UCSD-AML1 (cell line): ENCODE measurements around the gene SDR42E1.

ENCODE experiments used
- DNase-seq: peaks from one replicate; lab custom pipeline; 2025; ENCODE audit not compliant: unreplicated experiment; lab: John Stamatoyannopoulos, UW

The SDR42E1 gene, protein sequence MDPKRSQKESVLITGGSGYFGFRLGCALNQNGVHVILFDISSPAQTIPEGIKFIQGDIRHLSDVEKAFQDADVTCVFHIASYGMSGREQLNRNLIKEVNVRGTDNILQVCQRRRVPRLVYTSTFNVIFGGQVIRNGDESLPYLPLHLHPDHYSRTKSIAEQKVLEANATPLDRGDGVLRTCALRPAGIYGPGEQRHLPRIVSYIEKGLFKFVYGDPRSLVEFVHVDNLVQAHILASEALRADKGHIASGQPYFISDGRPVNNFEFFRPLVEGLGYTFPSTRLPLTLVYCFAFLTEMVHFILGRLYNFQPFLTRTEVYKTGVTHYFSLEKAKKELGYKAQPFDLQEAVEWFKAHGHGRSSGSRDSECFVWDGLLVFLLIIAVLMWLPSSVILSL

DNA sequence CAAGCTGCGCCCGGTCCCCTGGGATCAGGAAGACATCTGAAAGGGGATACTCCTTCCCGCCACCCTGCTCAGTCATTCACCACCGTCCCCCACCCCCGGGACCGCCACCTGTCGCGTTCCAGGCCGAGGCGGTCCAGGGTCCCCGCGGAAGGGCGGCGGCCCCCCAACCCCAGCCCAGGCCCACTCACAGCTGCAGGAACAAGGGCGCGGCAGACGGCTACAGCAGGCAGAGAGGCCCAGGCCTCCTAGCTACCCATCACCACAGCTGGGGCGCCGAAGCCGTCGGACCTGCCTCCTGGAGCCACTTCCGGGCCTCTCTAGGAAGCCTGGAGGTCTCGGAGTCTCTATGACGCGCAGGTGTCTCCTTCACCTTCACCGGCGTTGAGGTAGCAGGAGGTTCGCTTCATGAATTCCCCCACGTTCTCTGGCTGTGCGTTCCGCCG, at the start of gene SDR42E1:
SDR42E1 (minus strand) TSS at position 272 of the 443 bp plus-strand sequence. CDS start 10,612 bp downstream, outside the sequence.
- DNase-seq = no peak

DNA sequence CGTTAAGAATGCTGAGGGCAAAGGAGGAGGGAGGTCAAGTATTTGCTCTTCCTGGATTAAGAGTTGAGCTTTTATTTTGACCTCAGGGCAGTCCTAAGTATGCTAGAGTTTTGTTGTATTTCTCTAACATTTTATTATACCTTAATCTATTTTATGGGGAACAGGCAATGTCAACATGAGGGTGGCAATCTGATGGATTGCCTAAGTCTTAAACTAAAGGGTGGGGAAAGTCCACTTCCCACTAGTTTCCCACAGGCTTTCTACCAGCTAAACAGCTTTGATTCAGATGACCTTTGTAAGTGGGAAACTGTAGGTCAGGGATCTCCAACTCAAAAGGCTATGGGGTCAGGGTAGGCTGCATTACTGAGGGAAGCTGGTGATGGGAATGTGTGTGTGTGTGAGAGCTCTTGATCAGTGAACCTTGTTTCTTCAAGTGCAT, 48.7 kb upstream of the SDR42E1 start:
- DNase-seq = no peak

DNA sequence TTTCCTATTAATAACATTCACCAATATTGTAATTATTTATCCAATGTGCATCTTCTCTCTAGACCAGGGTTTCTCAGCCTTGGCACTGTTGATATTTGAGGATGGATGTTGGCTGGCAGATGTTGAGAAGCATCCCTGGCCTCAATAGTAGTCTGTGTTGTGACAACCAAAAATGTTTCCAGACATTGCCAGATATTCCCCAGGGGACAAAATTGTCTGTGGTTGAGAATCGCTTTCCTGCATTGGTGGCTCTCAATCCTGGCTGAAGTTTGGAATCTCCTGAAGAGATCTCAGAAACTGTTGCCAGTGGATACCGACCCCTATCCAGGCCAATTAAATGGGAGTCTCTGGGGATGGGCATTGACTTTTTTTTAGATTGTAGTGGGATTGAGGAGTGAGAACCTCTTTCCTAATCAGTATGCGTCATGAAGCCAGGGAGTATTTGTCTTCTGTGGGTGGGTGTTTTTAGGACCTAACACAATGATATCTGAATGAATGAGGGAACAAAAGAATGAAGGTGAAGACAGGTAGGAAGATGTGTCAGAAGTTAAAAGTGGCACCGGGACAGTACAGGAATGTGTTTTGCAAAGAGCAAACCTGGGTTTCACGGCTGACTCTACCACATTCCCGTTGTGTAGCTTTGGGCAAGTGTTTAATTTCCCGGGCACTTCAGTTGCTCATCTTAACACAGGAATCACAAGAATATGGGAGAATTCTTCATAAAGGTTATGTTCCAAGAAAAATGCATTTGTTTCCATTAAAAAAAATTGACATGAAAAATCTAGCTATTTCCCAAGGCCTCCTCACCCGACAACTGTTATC, 48.1 kb upstream of the SDR42E1 start:
- no peak for DNase-seq

DNA sequence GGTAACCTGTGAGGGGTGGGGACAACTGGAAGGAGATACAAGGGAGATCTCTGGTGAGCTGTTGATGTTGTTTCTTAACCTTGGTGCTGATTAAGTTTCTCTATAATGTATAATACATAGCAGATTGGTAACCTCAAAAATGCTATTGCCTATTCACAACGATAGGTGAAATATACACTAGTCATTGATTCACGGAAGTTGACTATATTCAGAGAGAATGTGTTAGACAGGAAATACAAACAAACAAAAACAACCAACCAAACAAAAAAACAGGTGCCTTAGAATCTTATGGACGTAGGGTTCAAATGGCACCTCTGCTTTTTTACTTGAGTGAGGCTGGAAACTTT, 45.3 kb upstream of the SDR42E1 start:
- DNase-seq = no peak

DNA sequence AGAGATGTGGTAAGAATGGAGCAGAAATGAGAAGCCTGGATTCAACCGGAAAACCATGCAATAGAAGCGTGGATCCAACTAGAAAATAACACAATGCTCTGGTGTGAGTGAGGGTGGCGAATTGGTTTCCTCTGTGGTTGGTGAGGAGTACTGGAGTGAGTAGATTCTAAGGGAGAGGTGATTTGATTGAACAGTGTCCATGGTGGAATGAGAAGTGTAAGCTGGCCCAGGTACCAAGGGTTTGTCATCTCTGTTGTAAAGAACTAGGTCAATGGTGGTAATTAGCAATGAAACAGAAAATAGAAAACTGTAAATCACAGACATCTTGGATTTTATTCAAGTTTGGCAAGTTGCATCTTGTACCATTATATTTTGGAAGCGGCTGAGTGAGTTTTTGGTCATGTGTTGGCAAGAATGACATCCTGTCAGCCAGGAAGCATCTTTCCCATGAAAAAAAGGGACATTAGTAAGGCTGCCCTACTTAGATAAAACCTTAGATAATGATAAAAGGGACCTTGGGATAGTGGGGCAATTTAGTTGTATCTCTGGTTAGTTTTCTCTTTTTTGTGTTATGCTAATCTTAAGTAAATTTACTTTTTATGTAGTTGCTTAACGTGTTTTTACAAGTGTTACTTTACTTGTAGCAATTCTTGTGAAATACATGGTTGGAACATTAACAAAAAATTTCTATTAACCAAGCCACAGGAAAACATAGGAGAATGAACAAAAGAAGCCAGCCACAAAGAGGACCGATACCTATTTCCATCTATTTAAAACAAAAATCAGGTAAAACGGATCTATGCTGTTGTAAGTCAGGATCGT, 44.7 kb upstream of the SDR42E1 start:
- no peak for DNase-seq

DNA sequence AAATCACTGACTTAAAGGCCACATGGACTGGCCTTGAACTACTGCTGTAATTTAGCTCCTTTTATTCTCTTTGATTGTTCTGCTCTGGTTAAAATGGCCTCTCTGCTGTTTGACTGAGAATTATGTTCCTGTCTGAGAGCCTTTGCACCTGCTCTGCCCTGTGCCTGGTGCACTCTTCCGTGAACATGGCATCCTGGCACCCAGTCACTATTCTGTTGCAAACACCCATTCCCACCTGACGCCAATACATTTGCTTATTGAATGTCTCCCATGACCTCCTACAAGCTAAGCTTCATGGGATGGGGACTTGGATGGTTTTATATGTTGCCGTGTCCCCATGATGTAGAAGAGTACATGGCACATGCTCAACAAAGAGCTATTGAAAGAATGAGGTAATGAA, 43.8 kb upstream of the SDR42E1 start:
- no peak for DNase-seq

DNA sequence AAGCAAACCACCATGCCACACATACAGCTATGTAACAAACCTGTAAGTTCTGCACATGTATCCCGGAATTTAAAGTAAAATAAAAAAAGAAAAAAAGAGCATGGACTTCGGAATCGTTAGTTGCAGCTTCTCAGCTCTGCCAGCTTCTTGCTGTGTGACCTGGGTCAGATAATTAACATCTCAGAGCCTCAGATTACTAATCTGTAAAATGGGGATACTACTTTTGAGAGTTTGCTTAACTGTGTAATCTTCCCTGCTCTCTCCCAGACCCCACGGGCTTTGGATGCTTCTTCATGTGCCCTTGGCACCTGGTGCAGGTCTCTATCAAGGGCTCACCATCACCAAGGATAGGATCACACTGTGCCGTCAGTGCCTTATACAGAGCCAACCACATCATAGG, 40.4 kb upstream of the SDR42E1 start:
- no peak for DNase-seq

DNA sequence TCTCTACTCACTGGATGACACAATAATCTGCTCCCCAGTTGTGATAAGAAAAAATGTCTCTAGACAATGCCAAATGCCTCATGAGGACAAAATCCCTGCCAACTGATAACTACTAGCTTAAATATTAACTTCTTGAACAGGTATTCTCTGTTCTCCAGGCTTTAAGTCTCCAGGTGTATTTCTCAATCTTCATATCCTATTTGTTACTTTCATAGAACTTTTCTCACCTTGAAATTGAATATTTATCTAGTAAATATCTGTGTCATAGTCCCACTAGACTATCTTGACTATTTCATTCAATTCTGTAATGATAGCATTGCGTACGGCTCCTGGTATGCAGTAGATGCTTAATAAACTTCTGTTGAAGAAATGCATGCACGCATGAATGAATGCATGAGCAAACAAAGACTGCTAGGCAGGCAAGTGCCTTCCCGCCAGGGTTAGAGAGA, 39.7 kb upstream of the SDR42E1 start:
- no peak for DNase-seq

DNA sequence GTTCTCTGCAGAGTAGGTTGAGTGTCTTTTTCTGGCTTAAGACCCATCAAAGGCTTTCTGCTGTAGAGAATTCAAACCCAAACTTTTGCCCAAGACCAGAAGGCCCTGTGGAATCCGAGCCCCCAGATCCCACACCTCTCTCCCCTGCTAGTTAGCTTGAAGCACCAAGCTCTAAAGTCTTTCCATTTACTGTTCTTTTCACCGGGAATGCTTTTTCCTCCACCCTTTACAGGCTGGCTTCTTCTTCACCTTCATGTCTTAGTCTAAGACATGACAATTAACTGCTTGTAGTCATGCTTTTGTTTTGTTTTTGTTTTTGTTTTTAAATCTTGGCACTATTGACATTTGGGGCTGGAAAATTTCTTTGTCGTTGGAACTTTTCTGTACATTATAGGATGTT, 39.2 kb upstream of the SDR42E1 start:
- no peak for DNase-seq

DNA sequence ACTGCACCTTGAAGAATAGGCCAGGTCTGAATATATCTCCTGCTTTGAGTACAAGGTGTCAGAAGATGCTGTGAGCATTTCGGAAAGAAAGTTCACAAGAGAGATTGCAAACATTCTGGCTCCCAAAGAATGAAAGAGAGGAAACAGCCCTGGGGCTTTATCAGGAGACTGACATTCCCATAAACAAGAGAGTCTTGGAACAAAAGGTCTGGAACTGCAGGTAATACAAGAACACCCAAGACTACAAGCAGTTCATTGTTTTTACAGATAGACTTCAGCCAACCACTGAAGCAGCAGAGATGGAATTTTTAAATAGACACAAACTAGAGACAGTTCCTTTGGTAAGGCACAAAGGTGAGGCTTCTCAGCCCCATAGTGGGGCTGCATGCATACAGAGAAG, 38.2 kb upstream of the SDR42E1 start:
- no peak for DNase-seq

DNA sequence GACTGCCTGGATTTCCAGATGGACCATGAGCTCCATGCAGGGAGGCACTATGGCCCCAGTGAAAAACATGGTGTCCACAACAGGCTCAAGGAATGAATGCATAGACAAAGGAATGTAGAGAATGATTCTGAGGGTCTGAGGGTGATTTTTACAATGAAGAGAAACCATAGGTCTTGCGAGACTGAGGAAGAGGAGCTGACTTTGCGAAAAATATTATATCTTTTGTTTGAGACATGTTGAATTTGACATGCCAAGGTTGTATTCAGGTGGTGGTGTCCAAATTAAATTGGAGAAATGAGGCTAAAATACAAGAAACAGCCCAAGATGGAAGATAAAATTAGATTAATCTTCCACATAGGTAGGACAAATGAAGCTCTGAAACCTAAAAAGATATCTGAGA, 36.5 kb upstream of the SDR42E1 start:
- DNase-seq = no peak

DNA sequence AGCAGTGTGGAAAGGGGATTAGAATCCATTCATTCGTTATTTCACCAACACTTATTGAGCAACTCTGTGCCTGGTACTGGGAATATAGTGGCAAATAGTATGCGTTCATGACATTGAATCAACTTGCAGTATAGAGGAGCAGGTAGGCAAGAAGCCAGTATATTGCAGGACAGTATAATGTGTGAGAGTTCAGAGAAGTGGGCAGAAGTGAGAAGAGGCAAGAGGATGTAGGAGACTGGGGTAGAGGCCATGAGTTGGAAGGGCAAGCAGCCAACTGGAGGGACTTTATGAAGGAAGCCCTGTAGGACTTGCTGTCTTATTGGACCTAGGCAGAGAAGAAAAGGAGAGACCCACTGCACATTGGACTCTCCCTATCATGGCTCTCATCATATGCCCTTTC, 36.1 kb upstream of the SDR42E1 start:
- DNase-seq = no peak

DNA sequence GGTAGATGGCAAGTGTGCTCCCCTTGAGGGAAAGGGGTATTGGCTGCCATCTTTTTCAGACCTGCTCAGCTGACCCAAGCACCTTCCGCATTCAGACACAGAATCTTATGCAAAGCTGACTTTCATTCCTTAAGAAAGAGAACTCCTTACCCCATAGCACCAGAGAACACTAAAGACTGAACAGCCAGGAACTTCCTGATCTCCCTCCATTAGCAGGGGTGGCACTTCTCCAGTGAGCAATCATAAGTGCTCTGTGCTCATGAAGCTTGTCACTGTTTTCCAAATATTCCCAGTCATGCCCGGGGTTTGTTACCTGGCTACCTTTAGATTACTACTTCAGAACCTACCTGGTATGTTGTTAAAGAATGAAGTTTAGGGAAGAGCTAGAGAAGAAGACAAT, 35.7 kb upstream of the SDR42E1 start:
- DNase-seq = no peak

DNA sequence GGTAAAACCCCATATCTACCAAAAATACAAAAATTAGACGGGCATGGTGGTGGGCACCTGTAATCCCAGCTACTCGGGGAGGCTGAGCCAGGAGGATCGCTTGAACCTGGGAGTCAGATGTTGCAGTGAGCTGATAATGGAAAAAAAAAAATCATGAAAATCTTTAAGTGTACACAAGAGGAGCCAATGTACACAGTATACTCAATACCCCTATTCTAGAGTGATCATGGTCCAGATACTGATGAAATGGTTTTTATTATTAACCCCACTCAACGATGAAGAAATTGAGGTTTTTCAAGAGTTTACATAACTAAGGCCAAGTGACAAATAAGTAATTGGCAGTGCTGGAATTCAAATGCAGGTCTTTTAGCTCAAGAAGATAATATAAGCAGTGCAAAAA, 35.3 kb upstream of the SDR42E1 start:
- DNase-seq = no peak

DNA sequence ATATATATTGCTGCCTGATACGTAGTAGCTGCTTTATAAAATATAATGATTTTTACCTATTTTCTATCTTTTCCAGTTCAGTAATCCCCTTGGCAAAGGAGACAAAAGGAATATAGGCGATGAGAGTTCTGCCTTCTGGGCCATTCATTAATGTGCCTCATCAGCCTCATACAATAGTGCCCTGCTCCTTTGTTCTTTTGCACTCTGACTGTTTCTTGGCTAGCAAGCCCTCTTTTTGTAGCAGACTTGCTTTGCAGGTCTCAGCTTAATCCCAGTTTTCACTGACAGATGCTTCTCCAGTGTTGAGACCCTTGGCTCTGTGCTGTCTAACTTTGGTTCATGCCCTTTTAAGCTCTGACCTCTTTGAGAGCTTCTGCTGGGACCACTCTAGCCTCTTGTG, 34.2 kb upstream of the SDR42E1 start:
- no peak for DNase-seq

DNA sequence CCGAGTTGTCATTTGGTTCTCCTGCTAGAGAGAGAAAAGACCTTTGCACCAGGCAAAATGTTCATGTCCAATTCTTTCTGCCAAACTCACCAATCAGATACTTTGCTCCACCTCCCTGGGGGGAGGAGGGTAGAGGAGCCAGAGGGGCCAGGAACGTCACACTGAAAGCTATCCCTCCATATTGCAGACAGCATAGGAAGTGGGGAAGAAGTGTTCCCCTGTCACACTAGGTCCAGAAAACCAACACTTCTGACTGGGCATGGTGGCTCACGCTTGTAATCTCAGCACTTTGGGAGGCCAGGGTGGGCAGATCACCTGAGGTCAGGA, 33.3 kb upstream of the SDR42E1 start:
- DNase-seq = no peak

DNA sequence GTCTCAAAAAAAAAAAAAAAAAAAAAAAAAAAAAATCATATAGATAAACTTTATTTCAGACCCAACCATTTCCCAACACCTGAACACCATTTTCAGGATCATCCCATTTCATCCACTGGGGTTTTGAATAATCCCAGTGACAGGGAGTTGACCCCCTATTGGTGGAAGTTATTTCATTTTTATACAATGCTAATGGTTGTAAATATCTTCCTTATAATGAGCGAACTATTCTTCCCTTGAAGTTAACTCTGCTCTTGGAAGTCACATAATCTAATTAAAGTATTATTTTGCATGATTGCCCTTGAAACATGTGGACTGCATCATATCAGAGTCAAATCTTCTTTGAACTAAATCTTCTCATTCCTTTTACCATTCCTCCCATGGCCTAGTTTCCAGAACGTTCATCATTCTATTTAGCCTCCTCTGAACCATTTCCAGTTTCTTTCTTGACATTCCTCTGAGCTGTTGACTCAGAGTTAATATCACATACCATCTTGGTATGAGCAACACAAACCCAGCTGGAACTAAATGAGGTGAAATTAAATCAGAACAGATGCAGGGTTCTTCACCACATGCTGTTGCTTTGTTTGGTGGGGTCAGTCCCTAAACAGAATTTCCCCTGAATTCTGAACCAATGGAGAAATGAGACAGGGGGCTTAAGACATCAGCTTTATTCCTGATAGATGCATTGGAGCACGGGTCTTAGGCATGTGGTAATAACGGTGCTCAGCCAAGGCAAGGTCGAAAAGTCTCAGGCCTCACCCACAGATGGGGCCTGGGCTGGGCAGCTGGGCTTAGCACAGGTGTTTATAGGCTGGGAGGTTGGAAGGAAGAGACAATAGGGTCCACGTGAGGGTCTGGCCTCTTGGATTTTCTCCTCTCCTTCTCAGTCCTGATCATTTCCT, 32.7 kb upstream of the SDR42E1 start:
- DNase-seq = no peak

DNA sequence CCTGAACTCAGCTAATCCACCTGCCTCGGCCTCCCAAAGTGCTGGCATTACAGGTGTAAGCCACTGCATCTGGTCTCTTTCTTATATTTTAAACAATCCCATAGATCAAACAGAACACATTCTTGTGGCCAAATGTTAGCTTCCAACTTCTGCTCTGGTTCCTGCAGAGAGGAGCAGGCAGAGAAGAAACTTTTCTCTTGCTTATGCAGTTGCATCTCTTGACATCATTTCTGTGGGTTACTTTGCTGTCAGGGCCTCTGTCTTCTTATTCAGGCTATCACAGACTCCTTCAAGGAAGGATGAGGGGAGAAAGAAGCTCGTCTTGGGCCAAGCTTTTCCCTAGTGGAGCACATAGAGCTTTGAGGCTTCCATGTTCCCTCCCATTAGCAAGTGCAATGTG, 31.6 kb upstream of the SDR42E1 start:
- no peak for DNase-seq

DNA sequence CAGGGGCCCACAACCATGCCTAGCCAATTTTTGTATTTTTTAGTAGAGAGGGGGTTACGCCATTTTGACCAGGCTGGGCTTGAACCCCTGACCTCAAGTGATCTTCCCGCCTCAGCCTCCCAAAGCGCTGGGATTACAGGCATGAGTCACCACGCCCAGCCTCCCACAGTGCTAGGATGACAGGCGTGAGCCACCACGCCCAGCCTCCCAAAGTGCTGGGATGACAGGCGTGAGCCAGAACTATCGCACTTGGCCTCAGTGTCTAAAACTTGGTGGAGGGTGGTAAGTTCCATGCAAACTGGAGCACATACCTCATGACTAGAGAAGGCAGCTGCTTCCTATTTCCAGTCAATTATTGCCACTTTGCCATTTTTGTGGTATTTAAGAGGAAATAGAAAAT, 30.9 kb upstream of the SDR42E1 start:
- DNase-seq = no peak

DNA sequence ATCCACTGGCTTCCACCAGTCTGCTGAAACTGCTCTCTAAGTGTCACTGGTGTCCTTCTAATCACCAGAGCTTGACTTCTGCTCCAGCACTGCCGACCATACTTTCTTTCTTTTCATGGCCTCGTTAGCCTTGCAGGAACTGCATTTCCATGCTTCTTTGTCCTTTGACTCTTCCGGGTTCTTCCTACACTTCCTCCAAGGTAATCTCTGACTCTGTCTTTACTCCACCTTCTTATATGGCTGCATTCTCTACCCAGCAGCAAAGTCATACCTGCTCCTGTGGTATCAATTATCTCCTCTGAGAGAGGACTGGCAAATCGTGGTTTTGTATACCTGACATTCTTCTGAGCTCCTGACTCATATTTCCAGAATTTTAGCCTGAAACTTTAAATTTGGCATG, 30.3 kb upstream of the SDR42E1 start:
- no peak for DNase-seq

DNA sequence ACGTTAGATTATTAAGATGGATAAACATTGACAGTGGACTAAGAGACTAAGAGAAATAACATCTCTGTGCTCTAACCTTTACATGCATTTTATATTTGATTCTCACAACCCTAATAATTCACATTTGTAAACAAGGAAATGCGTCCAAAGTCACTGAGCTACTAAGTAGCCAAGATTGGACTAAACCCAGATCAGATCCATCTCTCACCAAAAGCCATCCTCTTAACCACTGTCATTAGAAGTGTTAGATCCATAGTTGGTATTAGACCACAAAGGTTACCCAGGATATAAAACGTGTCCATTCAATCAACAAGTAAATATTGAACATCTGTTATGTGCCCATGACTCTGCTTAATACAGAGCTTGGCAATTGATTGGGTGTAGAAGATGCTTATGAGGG, 29.0 kb upstream of the SDR42E1 start:
- no peak for DNase-seq
